Measurements from ENCODE around the gene PLEK.

GRCh38 chr2:68441994-68442322 is 76.9 kb downstream of the PLEK start:
- TF ChIP-seq, protein P1, sequence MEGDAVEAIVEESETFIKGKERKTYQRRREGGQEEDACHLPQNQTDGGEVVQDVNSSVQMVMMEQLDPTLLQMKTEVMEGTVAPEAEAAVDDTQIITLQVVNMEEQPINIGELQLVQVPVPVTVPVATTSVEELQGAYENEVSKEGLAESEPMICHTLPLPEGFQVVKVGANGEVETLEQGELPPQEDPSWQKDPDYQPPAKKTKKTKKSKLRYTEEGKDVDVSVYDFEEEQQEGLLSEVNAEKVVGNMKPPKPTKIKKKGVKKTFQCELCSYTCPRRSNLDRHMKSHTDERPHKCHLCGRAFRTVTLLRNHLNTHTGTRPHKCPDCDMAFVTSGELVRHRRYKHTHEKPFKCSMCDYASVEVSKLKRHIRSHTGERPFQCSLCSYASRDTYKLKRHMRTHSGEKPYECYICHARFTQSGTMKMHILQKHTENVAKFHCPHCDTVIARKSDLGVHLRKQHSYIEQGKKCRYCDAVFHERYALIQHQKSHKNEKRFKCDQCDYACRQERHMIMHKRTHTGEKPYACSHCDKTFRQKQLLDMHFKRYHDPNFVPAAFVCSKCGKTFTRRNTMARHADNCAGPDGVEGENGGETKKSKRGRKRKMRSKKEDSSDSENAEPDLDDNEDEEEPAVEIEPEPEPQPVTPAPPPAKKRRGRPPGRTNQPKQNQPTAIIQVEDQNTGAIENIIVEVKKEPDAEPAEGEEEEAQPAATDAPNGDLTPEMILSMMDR (IDR thresholded peaks at IDR 0.05), result no peak
- no peak for TF ChIP-seq POLR2A (IDR thresholded peaks at IDR 0.05)
